Caco-2 (cell line): ENCODE results near the gene CATSPER3. TPM values are rescaled to one million over a fixed set of nuclear protein-coding genes. Genes with fewer than 3 reads are reported as not detected.

Source experiments
- BruUV-seq: library from RNA; stranded (reverse); fragments of 400-500 nt; replicated peaks from 2 replicates; lab custom pipeline; 2021; lab: Mats Ljungman, UMichigan
- CTCF ChIA-PET: fragments of 300-600 bp; sonication (Branson Sonifier 250); formaldehyde crosslinking; loops from one replicate; lab custom pipeline; 2022; ENCODE audit warnings: antibody characterized with exemption; lab: Charles Lee
- POLR2A ChIA-PET: fragments of 300-600 bp; sonication (Branson Sonifier 250); formaldehyde crosslinking; loops from one replicate; lab custom pipeline; 2022; ENCODE audit warnings: antibody characterized with exemption; lab: Charles Lee
- DNase-seq, 2 experiments: peaks; one replicate each; pipeline versions ENCODE4 v3.0.0 to v3.0.0-alpha.2; 2020 to 2022
- H3K27me3 ChIP-seq: replicated peaks from 2 replicates; pipeline ENCODE4 v1.6.0; 2011; ENCODE audit warnings: low read length; ENCODE audit not compliant: control insufficient read depth, insufficient read depth
- H3K36me3 ChIP-seq: 2 replicates; pipeline ENCODE4 v1.5.1; 2011; ENCODE audit warnings: low read length; ENCODE audit not compliant: control insufficient read depth, insufficient read depth
- H3K4me1 ChIP-seq: fragments of 250-450 bp; sonication (Bioruptor Pico); 2 replicates; pipeline ENCODE4 v1.5.1; 2020; ENCODE audit warnings: mild to moderate bottlenecking
- H3K4me3 ChIP-seq: 2 replicates; pipeline ENCODE4 v1.5.1; 2011; ENCODE audit warnings: low read depth, mild to moderate bottlenecking, control low read depth, low read length
- H3K9me3 ChIP-seq: fragments of 250-450 bp; sonication (Bioruptor Pico); 2 replicates; pipeline ENCODE4 v1.5.1; 2020; ENCODE audit warnings: mild to moderate bottlenecking, moderate library complexity
- H3K27ac Mint-ChIP-seq: one replicate; pipeline ENCODE4 v1.8.0; 2022; ENCODE audit warnings: mixed read lengths; ENCODE audit not compliant: unreplicated experiment
- H3K27me3 Mint-ChIP-seq: one replicate; pipeline ENCODE4 v1.8.0; 2022; ENCODE audit warnings: mixed read lengths; ENCODE audit not compliant: insufficient read depth, unreplicated experiment
- H3K36me3 Mint-ChIP-seq: one replicate; pipeline ENCODE4 v1.8.0; 2022; ENCODE audit warnings: mild to moderate bottlenecking, mixed read lengths; ENCODE audit not compliant: insufficient read depth, unreplicated experiment
- H3K4me1 Mint-ChIP-seq: one replicate; pipeline ENCODE4 v1.8.0; 2022; ENCODE audit warnings: low read depth, mixed read lengths; ENCODE audit not compliant: unreplicated experiment
- H3K4me3 Mint-ChIP-seq: one replicate; pipeline ENCODE4 v1.8.0; 2022; ENCODE audit warnings: mild to moderate bottlenecking, moderate library complexity, mixed read lengths; ENCODE audit not compliant: unreplicated experiment
- H3K9me3 Mint-ChIP-seq: one replicate; pipeline ENCODE4 v1.8.0; 2022; ENCODE audit warnings: mixed read lengths; ENCODE audit not compliant: unreplicated experiment
- CTCF ChIP-seq, 2 experiments: fragments of 200-600 bp in 1 of 2; IDR thresholded peaks; 1 replicate in 1 of 2; 2 replicates in 1 of 2; pipeline versions ENCODE4 v1.5.1 to v1.8.0; 2011 to 2022; ENCODE audit warnings: antibody characterized with exemption in 1 of 2, control low read depth in 1 of 2, inconsistent platforms in 1 of 2, low read depth in 1 of 2, low read length in 1 of 2, mild to moderate bottlenecking in 1 of 2, moderate library complexity in 1 of 2; ENCODE audit not compliant: insufficient read depth in 1 of 2, severe bottlenecking in 1 of 2, unreplicated experiment in 1 of 2
- intact Hi-C: fragments of 100-400 bp; cut with micrococcal nuclease; formaldehyde crosslinking; loops from one replicate; pipeline ENCODE4 v1.10.0; 2022; ENCODE audit not compliant: unreplicated experiment
- total RNA-seq: library from RNA; stranded (reverse); gene quantifications from 2 replicates; pipeline ENCODE4 v1.2.3, GENCODE V29; 2022

The CATSPER3 gene
- total RNA-seq, 1 experiment from 2014 or later, result 0.61 TPM

- Mint-ChIP-seq H3K36me3 (peaks cover 10% of the 10 kb centered on the region), H3K27me3 (no peaks in the 10 kb centered on the region), H3K9me3 (no peaks in the 10 kb centered on the region), H3K4me1 (peaks cover 14% of the 10 kb centered on the region), H3K4me3 (no peak overlapping the region), H3K27ac (no peak overlapping the region)
- intact Hi-C loops, result loop anchor here (5.0 kb wide), 1 partner anchor 319 kb away; no protein-coding TSS in a partner anchor
- Histone ChIP-seq H3K27me3 (no peaks in the 10 kb centered on the region), H3K9me3 (no peaks in the 10 kb centered on the region), H3K4me3 (no peak overlapping the region), H3K36me3 (no peaks in the 10 kb centered on the region; the same call in 1 of the 2 replicates), H3K4me1 (peaks cover 4% of the 10 kb centered on the region; the same call in 1 of the 2 replicates)
- BruUV-seq, result no TSS peak
- ChIA-PET POLR2A (no interaction called here), CTCF (no interaction called here)
- no peak for DNase-seq
- TF ChIP-seq CTCF (IDR thresholded peaks at IDR 0.05; ENCODE audit: insufficient read depth in 1 of 2, low read depth in 1 of 2, low read length in 1 of 2, severe bottlenecking in 1 of 2, unreplicated experiment in 1 of 2), result no peak
Measured at GRCh38 chr5:135013445-135013844, 45.7 kb downstream of the CATSPER3 start.

GRCh38 chr5:135013947-135014570, 46.4 kb downstream of the CATSPER3 start:
- H3K4me3 Mint-ChIP-seq, result no peak overlapping the region
- no TSS peak for BruUV-seq
- Histone ChIP-seq H3K4me1 (peaks cover 4% of the 10 kb centered on the region; the same call in 1 of the 2 replicates), H3K9me3 (no peaks in the 10 kb centered on the region), H3K36me3 (no peaks in the 10 kb centered on the region; the same call in 1 of the 2 replicates), H3K4me3 (no peak overlapping the region), H3K27me3 (no peaks in the 10 kb centered on the region)
- DNase-seq, result no peak
- TF ChIP-seq CTCF (IDR thresholded peaks at IDR 0.05; ENCODE audit: insufficient read depth in 1 of 2, low read depth in 1 of 2, low read length in 1 of 2, severe bottlenecking in 1 of 2, unreplicated experiment in 1 of 2), result no peak
- peaks cover 15% of the 10 kb centered on the region for H3K36me3 Mint-ChIP-seq
- ChIA-PET POLR2A (no interaction called here), CTCF (no interaction called here)
- no peak overlapping the region for H3K27ac Mint-ChIP-seq
- intact Hi-C loops, result loop anchor here (5.0 kb wide), 1 partner anchor 318 kb away; no protein-coding TSS in a partner anchor
- no peaks in the 10 kb centered on the region for H3K9me3 Mint-ChIP-seq
- H3K27me3 Mint-ChIP-seq, result no peaks in the 10 kb centered on the region
- peaks cover 13% of the 10 kb centered on the region for H3K4me1 Mint-ChIP-seq

- peaks cover 27% of the 10 kb centered on the region for H3K36me3 Mint-ChIP-seq
- no peaks in the 10 kb centered on the region for H3K27me3 Mint-ChIP-seq
- H3K4me1 ChIP-seq, result peaks cover 4% of the 10 kb centered on the region; the same call in 1 of the 2 replicates
- no peak overlapping the region for H3K27ac Mint-ChIP-seq
- peaks cover 7% of the 10 kb centered on the region for H3K4me1 Mint-ChIP-seq
- no TSS peak for BruUV-seq
- TF ChIP-seq CTCF (IDR thresholded peaks at IDR 0.05; ENCODE audit: insufficient read depth in 1 of 2, low read depth in 1 of 2, low read length in 1 of 2, severe bottlenecking in 1 of 2, unreplicated experiment in 1 of 2), result no peak
- no peak overlapping the region for H3K4me3 ChIP-seq
- CTCF ChIA-PET, result no interaction called here
- H3K4me3 Mint-ChIP-seq, result no peak overlapping the region
- DNase-seq, result no peak
- H3K9me3 ChIP-seq, result no peaks in the 10 kb centered on the region
- no peaks in the 10 kb centered on the region for H3K27me3 ChIP-seq
- no peaks in the 10 kb centered on the region; the same call in 1 of the 2 replicates for H3K36me3 ChIP-seq
- H3K9me3 Mint-ChIP-seq, result no peaks in the 10 kb centered on the region
- POLR2A ChIA-PET, result no interaction called here
- intact Hi-C loops, result no loop called here
Measured at GRCh38 chr5:135015942-135016341, 48.2 kb downstream of the CATSPER3 start.
